HG03045 (cell line): ENCODE data around the gene ANKRD13A.
"Not testable (repeated sequence)": the region's sequence is repeated elsewhere in the genome, so short reads cannot be mapped to it uniquely, and the experiment has no call there.

ENCODE experiments used
- ATAC-seq: cut with Tn5 transposase; IDR thresholded peaks from one replicate; pipeline ENCODE4 v1.9.1; 2021; ENCODE audit warnings: mild to moderate bottlenecking, moderate library complexity; ENCODE audit not compliant: unreplicated experiment

Gene ANKRD13A

DNA sequence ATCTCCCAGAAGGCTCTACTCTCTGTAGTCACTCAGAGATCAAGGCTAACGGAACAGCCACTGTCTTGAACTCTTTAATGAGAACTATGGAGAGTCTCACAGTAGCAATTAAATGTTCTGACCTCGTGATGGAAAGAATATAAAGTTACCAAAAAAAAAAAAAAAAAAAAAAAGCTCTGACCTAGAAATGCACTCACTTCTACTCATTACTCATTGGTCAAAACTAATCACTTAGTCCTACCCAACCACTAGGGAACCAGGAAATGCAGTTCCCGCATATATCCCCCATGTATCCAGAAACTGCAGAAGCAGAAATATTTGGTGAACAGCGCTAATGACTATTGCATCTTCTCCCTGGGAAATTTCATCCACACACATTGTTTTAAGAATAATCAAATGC, 78.6 kb downstream of the ANKRD13A start:
- no peak for ATAC-seq

DNA sequence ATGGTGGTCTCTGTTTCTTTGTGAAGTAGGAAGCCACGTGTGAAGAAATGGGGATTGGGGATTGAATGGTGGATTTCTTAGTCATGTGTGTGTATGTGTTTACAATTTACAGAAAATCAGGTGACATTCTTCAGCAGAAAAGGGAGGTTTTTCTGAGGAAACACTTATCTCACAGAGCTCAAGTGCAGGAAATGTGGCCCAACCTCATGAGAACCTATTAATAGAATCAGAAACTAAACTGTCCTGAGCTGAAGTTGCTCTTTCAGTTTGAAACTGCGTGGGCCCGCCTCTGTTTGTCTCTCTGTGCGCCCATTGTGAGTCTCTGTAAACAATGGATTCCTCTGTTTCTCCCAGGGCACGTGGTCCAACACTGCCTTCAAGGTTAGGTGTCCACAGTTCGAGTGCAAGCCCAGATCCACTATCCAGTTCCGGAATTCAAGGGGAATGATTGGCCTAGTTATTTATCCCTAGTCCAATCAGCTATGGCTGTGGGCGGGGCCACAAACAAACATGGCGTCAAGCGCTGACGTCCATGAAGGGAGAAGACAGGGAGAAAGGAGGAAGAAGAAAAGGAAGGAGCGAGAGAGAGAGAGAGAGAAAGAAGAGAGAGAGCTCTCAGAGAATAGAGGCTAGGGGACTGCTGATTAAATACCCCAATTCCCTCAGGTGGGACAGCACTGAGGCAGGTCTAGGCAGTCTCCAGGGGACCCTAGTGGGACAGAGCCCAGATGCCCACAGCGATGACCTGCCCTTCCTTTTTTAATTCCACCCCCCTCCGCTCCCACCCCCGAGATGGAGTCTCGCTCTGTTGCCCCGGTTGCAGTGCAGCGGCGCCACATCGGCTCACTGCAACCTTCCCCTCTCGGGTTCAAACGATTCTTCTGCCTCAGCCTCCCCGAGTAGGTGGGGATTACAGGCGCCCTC, 80.5 kb downstream of the ANKRD13A start:
- ATAC-seq: peak; percentile 82

GRCh38 chr12:110080410-110080809, 81.2 kb downstream of the ANKRD13A start:
- no peak for ATAC-seq

DNA sequence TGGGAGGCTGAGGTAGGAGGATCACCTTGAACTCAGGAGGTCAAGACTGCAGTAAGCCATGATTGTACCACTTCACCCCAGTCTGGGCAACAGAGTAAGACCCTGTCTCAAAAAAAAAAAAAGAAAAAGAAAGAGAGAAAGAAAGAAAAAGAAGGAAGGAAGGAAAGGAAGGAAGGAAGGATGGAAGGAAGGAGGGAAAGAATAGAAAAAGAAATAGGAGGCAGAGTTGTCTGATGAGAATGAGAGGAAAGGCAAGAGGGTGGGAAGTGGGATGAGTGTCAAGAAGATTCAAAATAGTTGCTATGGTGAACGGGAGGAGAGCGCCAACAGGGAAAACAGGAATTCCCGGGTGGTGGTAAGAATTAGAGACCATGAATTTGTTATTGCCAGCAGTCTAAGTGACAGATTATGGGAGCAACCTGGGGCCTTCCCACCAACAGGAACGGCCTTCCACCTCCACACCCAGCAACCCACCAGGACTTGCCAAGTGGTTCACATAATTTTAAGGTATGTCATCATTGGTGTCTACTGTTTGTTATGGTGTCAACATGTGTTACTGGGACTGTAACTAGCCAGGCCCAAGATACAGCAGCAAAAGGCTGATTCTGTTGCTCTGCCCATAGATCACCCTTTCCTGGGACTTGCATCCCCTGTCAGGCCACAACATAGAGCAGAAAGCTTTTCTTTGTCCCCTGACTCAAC, 85.2 kb downstream of the ANKRD13A start:
- ATAC-seq: no peak

DNA sequence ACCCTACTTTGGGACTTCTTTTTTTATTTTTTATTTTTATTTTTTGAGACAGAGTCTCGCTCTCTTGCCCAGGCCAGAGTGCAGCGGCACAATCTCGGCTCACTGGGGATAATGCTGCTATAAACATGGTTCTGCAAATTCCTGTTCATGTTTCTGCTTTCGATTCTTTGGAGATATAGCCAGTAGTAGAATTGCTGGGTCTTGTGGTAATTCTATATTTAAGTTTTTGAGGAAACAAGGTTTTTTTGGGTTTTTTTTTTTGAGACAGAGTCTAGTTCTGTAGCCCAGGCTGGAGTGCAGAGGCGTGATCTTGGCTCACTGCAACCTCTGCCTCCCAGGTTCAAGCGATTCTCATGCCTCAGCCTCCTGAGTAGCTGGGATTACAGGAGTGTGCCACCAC, 89.0 kb downstream of the ANKRD13A start:
- ATAC-seq: not testable (repeated sequence)

DNA sequence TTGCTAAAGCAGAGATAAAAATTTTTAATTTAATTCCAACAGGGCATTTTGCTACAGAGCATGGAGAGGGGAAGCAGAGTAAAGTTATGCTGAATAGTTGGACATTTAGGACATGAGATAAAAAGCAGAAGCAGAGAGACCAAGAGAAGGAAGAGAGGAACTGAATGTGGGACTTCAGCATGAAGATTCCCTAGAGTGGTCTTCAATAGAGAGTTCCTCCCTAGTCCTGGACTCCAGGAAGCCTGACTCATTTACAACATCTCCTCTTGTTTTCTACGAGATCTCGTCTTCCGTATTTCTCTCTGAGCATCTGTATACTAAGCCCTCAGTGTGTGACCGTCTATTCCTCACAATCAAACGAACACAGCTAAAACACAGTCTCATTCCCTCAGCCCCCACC, 89.7 kb downstream of the ANKRD13A start:
- ATAC-seq: no peak
